GM18867 (cell line): Measurements from ENCODE around the gene CFL2.
"Not testable (repeated sequence)": the region's sequence is repeated elsewhere in the genome, so short reads cannot be mapped to it uniquely, and the experiment has no call there.

ENCODE experiments used
- ATAC-seq: cut with Tn5 transposase; IDR thresholded peaks from one replicate; pipeline ENCODE4 v1.9.1; 2021; ENCODE audit warnings: mild to moderate bottlenecking, moderate library complexity; ENCODE audit not compliant: unreplicated experiment

Gene CFL2

DNA sequence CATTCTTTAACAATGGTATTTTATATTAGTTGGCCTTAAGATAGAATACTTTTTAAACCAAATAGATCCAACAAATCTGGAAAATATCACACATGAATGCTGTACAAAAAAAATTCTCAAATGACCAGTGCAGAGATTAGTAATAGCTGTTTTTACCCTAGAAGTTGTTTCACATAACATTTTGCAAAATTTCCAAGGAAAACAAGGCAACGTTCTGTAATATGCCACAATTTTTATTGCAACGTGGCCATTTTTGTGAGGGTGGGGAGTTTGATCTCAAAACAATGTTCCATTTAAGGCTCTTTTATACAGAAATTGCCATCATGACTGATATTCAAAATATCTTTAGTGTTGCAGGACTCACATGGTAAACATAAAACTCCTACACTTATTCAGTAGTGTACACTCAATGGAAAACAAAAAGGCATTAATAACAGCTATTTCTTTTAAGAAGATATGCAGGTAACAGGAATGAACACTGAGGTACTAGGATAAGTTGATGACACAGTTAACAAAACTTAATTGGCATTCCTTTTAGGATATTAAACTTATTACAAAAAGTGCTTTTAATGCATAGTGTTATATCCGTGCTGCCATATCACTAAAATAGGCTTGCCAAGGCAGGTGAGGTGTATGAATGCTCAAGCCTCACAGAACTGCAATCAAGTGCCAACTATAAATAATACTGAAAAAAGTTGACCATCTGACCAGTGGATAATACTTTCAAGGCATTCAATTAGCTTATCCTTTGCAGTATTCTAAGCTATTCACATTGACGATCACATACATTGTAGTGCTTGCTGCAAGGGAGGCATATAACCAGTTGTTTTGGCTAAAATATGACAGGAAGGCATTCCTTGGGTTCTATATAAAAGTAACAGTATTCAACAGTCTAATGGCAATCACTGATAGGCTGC lies 2.3 kb downstream of the CFL2 start:
- ATAC-seq = no peak

DNA sequence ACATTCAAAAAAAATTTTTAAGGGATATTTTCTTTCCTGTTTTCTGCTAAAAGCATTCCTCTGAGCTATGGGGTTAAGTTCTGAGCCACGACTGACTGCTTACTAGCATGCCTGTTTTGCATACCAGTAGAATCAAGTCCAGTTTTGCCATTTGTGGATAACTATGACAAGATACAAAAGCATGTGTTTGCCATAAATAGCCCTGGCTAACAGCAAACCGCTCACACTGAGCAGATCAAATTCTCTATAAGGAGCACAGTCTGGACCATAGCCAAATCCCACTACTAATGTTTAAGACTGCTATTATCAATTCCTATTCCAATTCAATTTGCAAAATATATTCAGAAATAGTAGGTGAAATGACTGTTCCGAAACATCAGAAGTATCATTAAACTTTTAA lies 3.2 kb downstream of the CFL2 start:
- ATAC-seq = peak; percentile 46

DNA sequence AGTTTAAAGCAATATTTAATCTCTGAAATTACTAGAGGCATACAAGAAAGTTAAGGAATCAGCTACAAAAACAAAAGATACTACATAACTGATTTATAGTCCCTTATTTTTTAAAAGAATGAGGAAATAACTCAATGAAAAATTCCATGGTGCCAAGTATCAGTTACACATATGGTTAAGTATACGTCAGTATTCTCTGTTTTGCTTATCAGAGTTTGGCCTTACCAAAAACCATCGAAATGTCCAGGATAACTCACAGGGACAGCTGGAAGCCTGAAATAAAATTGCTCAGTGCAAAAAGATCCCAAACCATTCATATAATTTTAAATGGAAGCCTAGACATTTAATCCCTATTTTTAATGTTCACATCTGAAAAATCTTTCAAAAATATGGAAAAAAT lies 3.6 kb downstream of the CFL2 start:
- ATAC-seq = no peak

- no peak for ATAC-seq
Observed at GRCh38 chr14:34710006-34710405, 4.4 kb downstream of the CFL2 start.

- no peak for ATAC-seq
Observed at GRCh38 chr14:34707722-34708121, 6.7 kb downstream of the CFL2 start.

GRCh38 chr14:34701808-34702207 lies 12.6 kb downstream of the CFL2 start:
- no peak for ATAC-seq

DNA sequence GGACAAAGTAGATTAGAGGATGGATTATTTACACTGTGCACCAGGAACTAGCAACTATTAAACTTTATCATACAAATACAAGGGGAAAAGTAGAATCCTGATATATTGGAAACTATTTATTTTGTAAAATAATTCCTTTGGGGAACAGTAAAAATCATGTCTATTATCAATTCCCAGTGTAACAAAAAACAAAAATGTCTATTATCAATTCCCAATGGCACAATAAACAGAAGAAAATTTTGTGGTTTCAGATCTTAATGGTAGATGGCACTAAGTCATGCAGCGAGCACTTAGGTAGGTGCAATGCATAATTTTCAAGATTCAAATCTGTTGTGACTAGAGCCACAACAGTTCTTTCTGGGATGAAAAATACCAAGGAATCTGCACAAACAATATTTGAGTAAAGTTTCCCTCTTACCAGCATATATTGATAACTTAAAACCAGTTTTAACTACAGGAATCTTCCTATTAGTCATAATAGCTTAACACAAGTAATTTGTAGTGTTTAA lies 13.7 kb downstream of the CFL2 start:
- ATAC-seq = no peak

DNA sequence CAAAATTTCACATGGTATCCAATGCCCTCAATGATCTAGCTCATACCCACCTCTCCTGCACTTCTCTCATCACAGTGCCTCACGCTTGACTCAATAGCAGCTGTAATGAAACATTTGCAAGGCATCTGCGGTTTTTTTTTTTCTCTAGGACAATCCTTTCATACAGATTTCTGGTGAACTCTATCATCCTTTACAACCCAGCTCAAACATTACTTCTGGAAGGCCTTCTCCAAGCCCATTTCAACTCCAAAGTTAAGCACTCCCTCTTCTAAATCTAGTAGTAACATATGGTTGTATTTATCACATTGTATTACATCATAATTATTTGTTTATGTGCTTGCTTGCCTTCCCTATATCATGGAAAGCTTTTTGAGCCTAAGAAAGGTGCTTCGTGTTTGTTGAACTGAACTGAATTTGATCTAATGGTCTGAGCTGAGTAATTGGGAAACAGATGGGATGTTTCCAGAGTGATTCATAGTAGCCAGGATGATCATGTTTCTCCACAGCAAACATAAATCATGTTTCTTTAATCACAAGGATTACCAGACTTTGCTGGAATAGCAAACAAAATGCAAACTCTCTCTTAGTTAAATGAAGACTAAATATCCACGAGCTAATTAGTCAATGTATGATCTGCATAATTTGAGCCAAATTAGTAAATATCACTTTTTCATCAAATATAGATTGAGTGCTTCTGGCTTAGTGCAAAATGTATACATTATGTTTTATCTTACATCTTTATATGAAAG lies 14.3 kb downstream of the CFL2 start:
- ATAC-seq = no peak

GRCh38 chr14:34694216-34694615 lies 20.2 kb downstream of the CFL2 start:
- not testable (repeated sequence) for ATAC-seq

GRCh38 chr14:34693228-34693939 lies 21.0 kb downstream of the CFL2 start:
- no peak for ATAC-seq

DNA sequence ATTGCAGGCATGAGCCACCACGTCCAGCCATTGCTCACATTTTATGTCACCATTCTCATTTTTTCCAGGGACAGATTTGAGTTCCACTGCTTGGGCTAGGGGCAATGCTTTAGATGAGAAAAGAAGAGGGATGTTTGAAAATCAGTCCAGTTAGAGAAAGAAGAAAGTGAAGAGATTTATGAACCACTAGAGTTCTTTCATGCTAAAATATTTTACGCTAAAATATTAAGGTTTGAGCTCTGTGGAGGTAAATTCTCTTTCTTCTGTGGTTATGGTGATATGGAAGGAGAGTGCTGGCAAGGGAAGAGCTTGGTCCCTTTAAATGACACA lies 21.5 kb downstream of the CFL2 start:
- ATAC-seq = no peak

DNA sequence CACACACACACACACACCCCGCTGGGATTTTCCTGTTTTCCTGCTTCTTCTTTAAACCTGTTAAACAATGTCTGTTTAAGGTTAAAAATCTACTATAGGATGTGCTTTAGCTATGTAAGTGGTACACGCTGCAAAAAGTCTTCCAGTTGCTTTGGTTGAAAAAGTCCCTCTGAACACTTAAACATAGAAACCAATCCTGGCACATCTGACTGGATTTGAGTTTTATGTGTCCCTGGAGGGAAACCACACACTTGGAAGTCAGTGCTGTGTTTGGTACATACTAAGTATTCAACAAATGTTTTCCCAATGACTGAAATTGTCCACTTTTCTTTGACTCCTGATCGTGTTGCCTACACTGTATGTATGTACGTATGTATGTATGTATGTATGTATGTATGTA lies 22.0 kb downstream of the CFL2 start:
- no peak for ATAC-seq

- no peak for ATAC-seq
Observed at GRCh38 chr14:34691206-34691605, 23.2 kb downstream of the CFL2 start.

GRCh38 chr14:34688470-34689206 lies 25.8 kb downstream of the CFL2 start:
- no peak for ATAC-seq

DNA sequence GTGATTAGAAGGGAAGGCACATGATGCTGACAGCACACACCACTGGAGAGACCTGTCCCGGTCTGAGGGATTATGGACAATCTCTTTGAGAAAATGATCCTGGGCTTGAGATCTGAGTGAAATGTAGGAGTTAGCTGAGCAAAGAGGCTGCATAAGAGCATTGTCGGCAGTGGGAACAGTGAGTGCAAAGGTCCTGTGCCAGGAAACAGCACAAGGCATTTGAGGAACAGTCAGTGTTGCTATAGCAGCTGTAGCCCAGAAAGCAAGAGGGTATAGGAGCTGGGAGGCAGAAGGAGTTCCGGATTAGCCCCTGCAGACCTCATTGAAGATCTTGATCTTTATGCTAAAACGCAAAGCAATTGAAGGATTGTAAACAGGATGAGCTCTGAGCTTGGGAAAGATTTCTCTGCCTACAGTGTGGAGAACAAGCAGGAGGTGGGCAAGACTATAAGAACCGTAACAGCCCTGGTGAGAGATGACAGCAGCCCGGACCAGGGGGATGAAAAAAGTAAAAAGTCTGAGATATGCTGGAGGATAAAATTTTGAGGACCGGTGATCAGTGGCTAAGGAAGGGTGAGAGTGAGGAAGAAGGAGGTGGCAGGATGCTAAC lies 28.5 kb downstream of the CFL2 start:
- ATAC-seq = no peak

DNA sequence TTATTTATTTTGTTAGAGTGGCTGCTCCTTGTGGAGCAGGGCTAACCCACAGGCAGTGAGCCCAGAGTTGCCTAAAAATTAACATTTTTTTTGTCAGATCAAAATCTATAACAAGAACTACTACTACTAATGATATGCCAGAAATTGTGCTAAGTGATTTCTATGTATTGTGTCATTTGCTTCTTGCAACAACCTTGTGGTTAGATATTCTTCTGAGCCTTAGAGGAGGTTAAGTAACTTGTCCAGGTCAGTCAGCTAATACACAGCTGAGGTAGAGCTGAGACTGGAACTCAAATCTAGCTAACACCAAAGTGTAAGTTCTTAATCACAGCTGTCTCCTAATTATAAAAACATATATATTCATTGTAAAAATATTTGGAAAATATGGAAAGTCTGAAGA lies 29.8 kb downstream of the CFL2 start:
- no peak for ATAC-seq

DNA sequence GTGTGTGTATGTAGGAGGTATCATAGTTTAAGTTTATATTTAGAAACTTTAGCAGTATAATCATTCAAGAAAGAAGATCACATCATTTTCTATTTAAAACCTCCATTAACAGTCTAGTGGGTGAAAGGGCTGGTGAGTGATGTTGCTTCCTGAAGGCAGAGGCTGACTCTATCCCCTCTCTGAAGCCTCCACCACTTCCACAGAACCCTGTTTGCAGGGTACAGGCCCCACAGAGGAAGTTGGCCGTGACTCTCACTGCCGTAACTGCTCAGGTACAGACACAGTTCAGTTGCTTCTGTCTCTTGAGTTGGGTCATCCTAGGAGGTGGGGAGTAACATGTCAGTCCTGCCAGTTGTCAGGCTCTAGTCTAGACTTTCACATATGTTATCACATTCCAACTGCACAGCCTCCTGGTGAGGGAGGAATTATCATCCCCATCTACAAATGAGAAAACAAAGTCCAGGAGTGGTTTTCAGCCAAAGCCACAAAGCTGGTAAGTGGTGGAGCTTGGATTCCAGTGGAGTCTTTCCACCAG lies 31.5 kb downstream of the CFL2 start:
- peak; percentile 49 for ATAC-seq

- no peak for ATAC-seq
Observed at GRCh38 chr14:34680806-34681479, 33.5 kb downstream of the CFL2 start.

DNA sequence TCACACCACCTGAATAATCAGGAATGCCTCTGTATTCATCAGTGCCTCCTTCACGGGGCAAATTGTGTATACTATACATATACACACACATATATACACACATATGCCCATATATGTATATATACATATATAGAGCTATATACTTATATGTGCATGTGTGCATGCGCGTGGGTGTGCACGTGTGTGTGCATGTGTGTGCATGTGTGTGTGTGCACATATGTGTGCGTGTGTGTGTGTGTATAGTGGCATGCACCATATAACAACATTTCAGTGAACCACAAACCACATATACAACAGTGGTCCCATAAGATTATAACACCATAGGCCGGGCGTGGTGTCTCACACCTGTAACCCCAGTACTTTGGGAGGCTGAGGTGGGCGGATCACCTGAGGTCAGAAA lies 35.7 kb downstream of the CFL2 start:
- ATAC-seq = no peak

GRCh38 chr14:34678306-34678705 lies 36.1 kb downstream of the CFL2 start:
- ATAC-seq = no peak
